Progenitor cell of endocrine pancreas (in vitro differentiated cells): ENCODE data around the gene TSPAN1. TPM values are rescaled to one million over a fixed set of nuclear protein-coding genes. Genes with fewer than 3 reads are reported as not detected.

Experiments used
- DNase-seq: peaks from one replicate; pipeline ENCODE4 v3.0.0; 2021; ENCODE audit warnings: low spot score; ENCODE audit not compliant: unreplicated experiment
- H3K27ac Mint-ChIP-seq: 2 replicates; pipeline ENCODE4 v1.8.0; 2021; ENCODE audit warnings: mild to moderate bottlenecking, moderate library complexity, mixed read lengths
- H3K27me3 Mint-ChIP-seq: 2 replicates; pipeline ENCODE4 v1.8.0; 2021; ENCODE audit warnings: mixed read lengths
- H3K36me3 Mint-ChIP-seq: 2 replicates; pipeline ENCODE4 v1.8.0; 2022; ENCODE audit warnings: mixed read lengths; ENCODE audit not compliant: insufficient read depth
- H3K4me1 Mint-ChIP-seq: 2 replicates; pipeline ENCODE4 v1.8.0; 2021; ENCODE audit warnings: low read depth, mixed read lengths
- H3K4me3 Mint-ChIP-seq: 2 replicates; pipeline ENCODE4 v1.8.0; 2021; ENCODE audit warnings: low read depth, mild to moderate bottlenecking, moderate library complexity, mixed read lengths
- H3K9me3 Mint-ChIP-seq: 2 replicates; pipeline ENCODE4 v1.8.0; 2021; ENCODE audit warnings: low read depth, mixed read lengths
- total RNA-seq: library from RNA; stranded (reverse); gene quantifications from 2 replicates; pipeline ENCODE4 v1.2.1, GENCODE V29; 2021
- TF ChIP-seq, protein P1 (sequence below): fragments of 200-600 bp; sonication (generic); IDR thresholded peaks from one replicate; pipeline ENCODE4 v1.5.0; 2021; ENCODE audit warnings: antibody characterized with exemption, mild to moderate bottlenecking; ENCODE audit not compliant: unreplicated experiment

The TSPAN1 gene
- total RNA-seq, 1 donor from 2014 or later: 4.5 TPM

DNA sequence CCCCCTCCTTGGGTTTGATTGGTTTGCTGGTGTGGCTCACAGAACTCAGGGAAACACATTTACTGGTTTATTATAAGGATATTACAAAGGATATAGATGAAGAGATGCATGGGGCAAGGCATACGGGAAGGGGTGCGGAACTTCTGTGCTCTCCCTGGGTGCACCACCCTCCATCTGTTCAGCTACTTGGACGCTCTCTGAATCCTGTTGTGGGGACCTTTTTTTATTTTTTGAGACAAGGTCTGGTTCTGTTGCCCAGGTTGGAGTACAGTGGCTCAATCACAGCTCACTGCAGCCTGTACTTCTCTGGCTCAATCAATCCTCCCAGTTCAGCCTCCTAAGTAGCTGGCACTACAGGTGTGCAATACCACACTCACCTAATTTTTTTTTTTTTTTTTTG is 35.7 kb downstream of the TSPAN1 start:
- H3K36me3 Mint-ChIP-seq: no peaks in the 10 kb centered on the region
- H3K4me1 Mint-ChIP-seq: no peaks in the 10 kb centered on the region
- DNase-seq: no peak
- H3K27ac Mint-ChIP-seq: no peak overlapping the region
- H3K9me3 Mint-ChIP-seq: no peaks in the 10 kb centered on the region
- TF ChIP-seq, protein P1, sequence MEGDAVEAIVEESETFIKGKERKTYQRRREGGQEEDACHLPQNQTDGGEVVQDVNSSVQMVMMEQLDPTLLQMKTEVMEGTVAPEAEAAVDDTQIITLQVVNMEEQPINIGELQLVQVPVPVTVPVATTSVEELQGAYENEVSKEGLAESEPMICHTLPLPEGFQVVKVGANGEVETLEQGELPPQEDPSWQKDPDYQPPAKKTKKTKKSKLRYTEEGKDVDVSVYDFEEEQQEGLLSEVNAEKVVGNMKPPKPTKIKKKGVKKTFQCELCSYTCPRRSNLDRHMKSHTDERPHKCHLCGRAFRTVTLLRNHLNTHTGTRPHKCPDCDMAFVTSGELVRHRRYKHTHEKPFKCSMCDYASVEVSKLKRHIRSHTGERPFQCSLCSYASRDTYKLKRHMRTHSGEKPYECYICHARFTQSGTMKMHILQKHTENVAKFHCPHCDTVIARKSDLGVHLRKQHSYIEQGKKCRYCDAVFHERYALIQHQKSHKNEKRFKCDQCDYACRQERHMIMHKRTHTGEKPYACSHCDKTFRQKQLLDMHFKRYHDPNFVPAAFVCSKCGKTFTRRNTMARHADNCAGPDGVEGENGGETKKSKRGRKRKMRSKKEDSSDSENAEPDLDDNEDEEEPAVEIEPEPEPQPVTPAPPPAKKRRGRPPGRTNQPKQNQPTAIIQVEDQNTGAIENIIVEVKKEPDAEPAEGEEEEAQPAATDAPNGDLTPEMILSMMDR: no peak
- H3K27me3 Mint-ChIP-seq: no peaks in the 10 kb centered on the region
- no peak overlapping the region for H3K4me3 Mint-ChIP-seq

DNA sequence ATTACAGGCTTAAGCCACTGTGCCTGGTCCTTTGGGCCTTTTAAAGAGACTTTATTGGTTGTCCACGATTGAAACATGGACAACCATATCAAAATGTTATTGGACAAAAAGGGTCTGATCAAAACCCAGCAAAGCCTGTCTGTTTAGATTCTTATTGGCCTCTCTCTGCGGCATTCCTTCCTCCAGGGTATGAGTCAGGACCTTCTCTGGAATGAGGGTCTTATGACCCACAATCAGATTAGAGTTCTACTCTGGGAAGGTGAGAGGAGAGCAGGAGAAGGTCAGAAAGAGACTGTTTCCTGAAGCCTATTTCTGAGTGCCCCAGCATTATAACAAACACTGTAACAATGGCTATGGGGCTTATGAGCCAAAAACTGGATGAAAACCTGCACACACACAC is 36.2 kb downstream of the TSPAN1 start:
- Mint-ChIP-seq H3K27ac (no peak overlapping the region), H3K4me3 (no peak overlapping the region), H3K4me1 (no peaks in the 10 kb centered on the region), H3K36me3 (no peaks in the 10 kb centered on the region), H3K27me3 (no peaks in the 10 kb centered on the region), H3K9me3 (no peaks in the 10 kb centered on the region)
- TF ChIP-seq, protein P1: no peak
- DNase-seq: no peak

DNA sequence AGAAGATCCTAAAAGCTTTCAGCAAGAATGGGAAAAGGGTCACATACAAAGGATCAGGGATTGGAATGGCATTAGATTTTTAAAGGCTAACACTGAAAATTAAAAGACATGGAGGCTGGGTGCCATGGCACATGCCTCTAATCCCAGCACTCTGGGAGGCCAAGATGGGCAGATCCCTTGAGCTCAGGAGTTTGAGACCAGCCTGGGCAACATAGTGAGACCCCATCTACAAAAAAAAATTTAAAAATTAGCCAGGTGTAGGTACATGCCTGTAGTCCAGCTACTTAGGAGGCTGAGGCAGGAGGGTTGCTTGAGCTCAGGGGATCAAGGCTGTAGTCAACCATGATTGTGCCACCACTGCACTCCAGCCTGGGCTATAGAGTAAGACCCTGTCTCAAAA is 40.6 kb downstream of the TSPAN1 start:
- Mint-ChIP-seq H3K4me3 (no peak overlapping the region), H3K36me3 (no peaks in the 10 kb centered on the region), H3K27ac (no peak overlapping the region), H3K27me3 (no peaks in the 10 kb centered on the region), H3K4me1 (no peaks in the 10 kb centered on the region), H3K9me3 (no peaks in the 10 kb centered on the region)
- TF ChIP-seq, protein P1: no peak
- DNase-seq: no peak

DNA sequence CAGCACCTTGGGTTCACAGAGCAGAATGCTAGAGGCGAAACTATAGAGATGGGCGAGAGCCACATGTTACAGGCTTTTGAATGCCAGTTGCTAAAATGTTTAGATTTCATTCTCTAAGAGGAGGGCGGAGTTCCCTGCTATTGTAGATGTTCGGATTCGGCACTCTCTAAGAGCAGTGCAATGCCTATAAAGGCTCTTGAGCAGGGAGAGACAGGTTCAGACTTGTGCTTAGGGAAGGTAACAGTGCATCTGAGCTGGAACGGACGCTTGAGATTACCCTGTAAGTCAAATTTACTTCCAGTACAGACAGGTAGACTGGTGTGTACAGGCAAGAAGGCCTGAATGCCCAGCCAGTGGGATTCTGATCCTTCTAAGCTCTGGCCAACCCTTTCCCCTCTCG is 43.6 kb downstream of the TSPAN1 start:
- Mint-ChIP-seq H3K36me3 (no peaks in the 10 kb centered on the region), H3K27ac (no peak overlapping the region), H3K27me3 (no peaks in the 10 kb centered on the region), H3K9me3 (no peaks in the 10 kb centered on the region), H3K4me1 (no peaks in the 10 kb centered on the region), H3K4me3 (no peak overlapping the region)
- no peak for DNase-seq
- TF ChIP-seq, protein P1: no peak

DNA sequence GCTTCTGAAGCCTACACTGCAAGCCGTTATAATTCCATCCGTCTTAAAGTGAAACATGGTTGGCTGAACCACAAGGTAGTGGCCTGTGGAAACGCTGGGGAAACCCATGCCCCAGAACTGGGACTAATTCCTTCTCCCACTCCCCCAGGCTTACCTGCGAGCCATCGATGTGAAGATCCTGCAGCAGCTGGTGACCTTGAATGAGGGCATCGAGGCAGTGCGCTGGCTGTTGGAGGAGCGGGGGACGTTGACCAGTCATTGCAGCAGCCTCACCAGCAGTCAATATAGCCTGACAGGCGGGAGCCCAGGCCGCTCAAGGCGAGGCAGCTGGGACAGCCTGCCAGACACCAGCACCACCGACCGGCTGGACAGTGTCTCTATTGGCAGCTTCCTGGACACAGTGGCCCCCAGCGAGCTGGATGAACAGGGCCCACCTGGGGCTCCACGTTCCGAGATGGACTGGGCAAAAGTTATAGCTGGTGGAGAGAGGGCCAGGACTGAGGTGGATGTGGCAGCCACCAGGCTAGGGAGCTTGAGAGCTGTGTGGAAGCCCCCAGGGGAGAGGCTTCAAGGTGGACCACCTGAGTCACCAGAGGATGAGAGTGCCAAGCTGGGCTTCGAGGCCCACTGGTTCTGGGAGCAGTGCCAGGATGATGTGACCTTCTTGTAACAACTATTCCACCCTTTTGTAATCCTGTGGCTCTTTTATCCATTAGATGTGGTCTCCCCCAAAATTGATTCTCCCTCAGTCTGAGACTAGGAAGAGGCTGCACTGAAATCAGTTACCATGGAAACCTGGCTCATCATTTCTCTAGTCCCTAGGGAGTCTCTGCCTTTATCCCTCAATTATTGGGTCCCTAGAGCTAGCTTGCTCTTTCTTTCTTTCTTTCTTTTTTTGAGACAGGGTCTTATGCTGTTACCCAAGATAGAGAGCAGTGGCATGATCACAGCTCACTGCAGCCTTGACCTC is 44.9 kb downstream of the TSPAN1 start:
- Mint-ChIP-seq H3K27me3 (no peaks in the 10 kb centered on the region), H3K4me3 (no peak overlapping the region), H3K4me1 (no peaks in the 10 kb centered on the region), H3K9me3 (no peaks in the 10 kb centered on the region), H3K27ac (no peak overlapping the region), H3K36me3 (no peaks in the 10 kb centered on the region)
- TF ChIP-seq, protein P1: no peak
- DNase-seq: no peak
